H1 (cell line): ENCODE data around the gene DLL4. TPM values are rescaled to one million over a fixed set of nuclear protein-coding genes. Genes with fewer than 3 reads are reported as not detected.

Experiments
- CTCF ChIA-PET: fragments of 300-600 bp; sonication (Branson Sonifier 250); formaldehyde crosslinking; loops from one replicate; lab custom pipeline; 2021; ENCODE audit not compliant: partially characterized antibody; lab: Charles Lee
- POLR2A ChIA-PET: fragments of 300-600 bp; sonication (Branson Sonifier 250); formaldehyde crosslinking; loops from one replicate; lab custom pipeline; 2021; ENCODE audit warnings: inconsistent platforms; ENCODE audit not compliant: partially characterized antibody; lab: Charles Lee
- DNase-seq, 2 experiments: peaks; one replicate each; pipeline versions ENCODE4 v3.0.0 to v3.0.0-alpha.2; 2010 to 2022; ENCODE audit warnings: low spot score in 2 of 2, low read depth in 1 of 2, mixed read lengths in 1 of 2
- FAIRE-seq: peaks from 2 replicates; lab custom pipeline; 2011; peaks lifted over from hg19 to GRCh38; lab: Jason Lieb, UNC
- H2AFZ ChIP-seq: 2 replicates; pipeline ENCODE4 v1.8.1; 2012; ENCODE audit warnings: low read length, inconsistent platforms
- H2AK5ac ChIP-seq: 2 replicates; pipeline ENCODE4 v1.6.1; 2013; ENCODE audit warnings: low read depth, low read length
- H2BK120ac ChIP-seq: replicated peaks from 2 replicates; pipeline ENCODE3; 2013; ENCODE audit warnings: low read depth, low read length, inconsistent platforms
- H2BK12ac ChIP-seq: 2 replicates; pipeline ENCODE4 v1.6.1; 2013; ENCODE audit warnings: low read depth, low read length
- H2BK15ac ChIP-seq: 2 replicates; pipeline ENCODE4 v1.6.1; 2013; ENCODE audit warnings: low read length
- H2BK20ac ChIP-seq: 2 replicates; pipeline ENCODE4 v1.6.1; 2013; ENCODE audit warnings: low read length
- H2BK5ac ChIP-seq: 2 replicates; pipeline ENCODE4 v1.6.1; 2013; ENCODE audit warnings: low read depth, low read length
- H3K14ac ChIP-seq: 2 replicates; pipeline ENCODE4 v1.6.1; 2013; ENCODE audit warnings: inconsistent platforms; ENCODE audit not compliant: insufficient read length
- H3K18ac ChIP-seq: 2 replicates; pipeline ENCODE4 v1.6.1; 2013; ENCODE audit warnings: low read length; ENCODE audit errors: extremely low read depth
- H3K23ac ChIP-seq: 2 replicates; pipeline ENCODE4 v1.6.1; 2013; ENCODE audit warnings: inconsistent platforms; ENCODE audit not compliant: insufficient read length
- H3K23me2 ChIP-seq: 2 replicates; pipeline ENCODE4 v1.6.1; 2013; ENCODE audit warnings: low read depth, low read length
- H3K27ac ChIP-seq: 2 replicates; pipeline ENCODE4 v1.6.1; 2011; ENCODE audit warnings: low read depth, low read length, inconsistent platforms
- H3K27me3 ChIP-seq, 4 experiments: replicated peaks in 1 of 4; 1 replicate in 1 of 4; 2 replicates in 3 of 4; pipeline versions ENCODE4 v1.6.1 to v1.8.1; 2011 to 2013; ENCODE audit warnings: low read length in 3 of 4, mild to moderate bottlenecking in 3 of 4, inconsistent platforms in 2 of 4, mixed read lengths in 2 of 4, moderate library complexity in 1 of 4; ENCODE audit not compliant: control insufficient read depth in 3 of 4, insufficient read depth in 3 of 4; ENCODE audit errors: extremely low read depth in 1 of 4
- H3K36me3 ChIP-seq, 4 experiments: 2 replicates each; pipeline versions ENCODE4 v1.6.1 to v1.8.1; 2011 to 2013; ENCODE audit warnings: mild to moderate bottlenecking in 4 of 4, low read length in 3 of 4, moderate library complexity in 2 of 4, control low read depth in 1 of 4, inconsistent platforms in 1 of 4; ENCODE audit not compliant: insufficient read depth in 4 of 4, control insufficient read depth in 2 of 4
- H3K4ac ChIP-seq: replicated peaks from 2 replicates; pipeline ENCODE3; 2013; ENCODE audit warnings: low read length, low read depth, mixed read lengths, inconsistent platforms; ENCODE audit not compliant: insufficient read length
- H3K4me1 ChIP-seq, 4 experiments: replicated peaks in 1 of 4; 1 replicate in 1 of 4; 2 replicates in 3 of 4; pipeline versions ENCODE4 v1.6.1 to v1.8.1; 2011 to 2013; ENCODE audit warnings: low read length in 3 of 4, inconsistent platforms in 2 of 4, mixed read lengths in 1 of 4; ENCODE audit not compliant: insufficient read depth in 4 of 4, control insufficient read depth in 3 of 4
- H3K4me2 ChIP-seq, 2 experiments: 2 replicates each; pipeline versions ENCODE4 v1.6.1 to v1.8.1; 2011 to 2013; ENCODE audit warnings: low read depth in 2 of 2, low read length in 2 of 2, control low read depth in 1 of 2, inconsistent platforms in 1 of 2, mild to moderate bottlenecking in 1 of 2; ENCODE audit not compliant: insufficient read depth in 1 of 2
- H3K4me3 ChIP-seq, 4 experiments: fragments of 200-600, 300-600 bp in 1 of 4; sonication (generic), shearing (Covaris generic), sonication (Bioruptor Twin) in 1 of 4; 2 replicates each; pipeline versions ENCODE4 v1.5.1 to v1.8.1; 2011 to 2016; ENCODE audit warnings: low read length in 4 of 4, low read depth in 3 of 4, control low read depth in 2 of 4, inconsistent platforms in 2 of 4, mild to moderate bottlenecking in 2 of 4, mixed read lengths in 1 of 4, moderate library complexity in 1 of 4; ENCODE audit not compliant: insufficient read depth in 2 of 4; ENCODE audit errors: extremely low read depth in 1 of 4
- H3K56ac ChIP-seq: replicated peaks from 2 replicates; pipeline ENCODE3; 2013; ENCODE audit warnings: low read depth, mild to moderate bottlenecking, mixed read lengths, low read length, inconsistent platforms; ENCODE audit not compliant: insufficient read length
- H3K79me1 ChIP-seq: 2 replicates; pipeline ENCODE4 v1.6.1; 2013; ENCODE audit warnings: low read depth, low read length, control low read depth
- H3K79me2 ChIP-seq, 2 experiments: 2 replicates each; pipeline versions ENCODE4 v1.6.1 to v1.8.1; 2012 to 2013; ENCODE audit warnings: low read length in 2 of 2, mild to moderate bottlenecking in 2 of 2, inconsistent platforms in 1 of 2; ENCODE audit not compliant: insufficient read depth in 2 of 2, control insufficient read depth in 1 of 2
- H3K9ac ChIP-seq, 4 experiments: replicated peaks in 1 of 4; 1 replicate in 1 of 4; 2 replicates in 3 of 4; pipeline versions ENCODE4 v1.6.1 to v1.8.1; 2011 to 2013; ENCODE audit warnings: low read depth in 3 of 4, low read length in 3 of 4, control low read depth in 2 of 4, mild to moderate bottlenecking in 2 of 4, moderate library complexity in 2 of 4, inconsistent platforms in 1 of 4; ENCODE audit errors: extremely low read depth in 1 of 4
- H3K9me3 ChIP-seq, 2 experiments: 2 replicates each; pipeline versions ENCODE4 v1.6.1 to v1.8.1; 2012 to 2013; ENCODE audit warnings: mild to moderate bottlenecking in 2 of 2, moderate library complexity in 2 of 2, control low read depth in 1 of 2, inconsistent platforms in 1 of 2, low read depth in 1 of 2, low read length in 1 of 2, mixed read lengths in 1 of 2; ENCODE audit not compliant: insufficient read depth in 2 of 2
- H4K20me1 ChIP-seq, 2 experiments: replicated peaks in 1 of 2; 2 replicates each; pipeline versions ENCODE3 to v1.8.1; 2011 to 2013; ENCODE audit warnings: inconsistent platforms in 2 of 2, low read length in 2 of 2, mild to moderate bottlenecking in 1 of 2; ENCODE audit not compliant: insufficient read depth in 2 of 2, control insufficient read depth in 1 of 2
- H4K5ac ChIP-seq: 2 replicates; pipeline ENCODE4 v1.6.1; 2013; ENCODE audit warnings: low read length, low read depth, mixed read lengths, inconsistent platforms; ENCODE audit not compliant: insufficient read length
- H4K8ac ChIP-seq: 2 replicates; pipeline ENCODE4 v1.8.0; 2013; ENCODE audit warnings: mild to moderate bottlenecking, moderate library complexity, low read length, inconsistent platforms; ENCODE audit not compliant: insufficient read depth; ENCODE audit errors: extremely low read depth
- H4K91ac ChIP-seq: replicated peaks from 2 replicates; pipeline ENCODE3; 2013; ENCODE audit warnings: low read length, mixed read lengths, inconsistent platforms; ENCODE audit not compliant: insufficient read length
- ATF3 ChIP-seq: IDR thresholded peaks from 2 replicates; pipeline ENCODE4 v1.6.1; 2011; ENCODE audit warnings: low read depth, mild to moderate bottlenecking, low read length; ENCODE audit not compliant: insufficient read depth
- BACH1 ChIP-seq: IDR thresholded peaks from 2 replicates; pipeline ENCODE4 v1.6.1; 2012; ENCODE audit warnings: low read length, improper control_type of control experiment
- CHD2 ChIP-seq: IDR thresholded peaks from 2 replicates; pipeline ENCODE4 v1.6.1; 2012; ENCODE audit warnings: low read length, improper control_type of control experiment
- HDAC2 ChIP-seq, 2 experiments: fragments of 300-600 bp in 1 of 2; sonication (generic) in 1 of 2; IDR thresholded peaks; 2 replicates each; pipeline ENCODE4 v1.6.1; 2011 to 2012; ENCODE audit warnings: low read depth in 2 of 2, low read length in 2 of 2, mild to moderate bottlenecking in 2 of 2, moderate library complexity in 2 of 2, borderline replicate concordance in 1 of 2, inconsistent platforms in 1 of 2
- JUND ChIP-seq: IDR thresholded peaks from 2 replicates; pipeline ENCODE4 v1.6.1; 2011; ENCODE audit warnings: mild to moderate bottlenecking, improper control_type of control experiment, low read length
- KDM5A ChIP-seq: fragments of 200-600 bp; IDR thresholded peaks from 2 replicates; pipeline ENCODE4 v1.7.1; 2012; ENCODE audit warnings: mild to moderate bottlenecking, low read length, inconsistent platforms, mixed read lengths
- NANOG ChIP-seq: IDR thresholded peaks from 2 replicates; pipeline ENCODE4 v1.6.1; 2011; ENCODE audit warnings: low read length, low read depth, mild to moderate bottlenecking, inconsistent platforms; ENCODE audit not compliant: insufficient read depth, poor library complexity, severe bottlenecking
- RAD21 ChIP-seq, 2 experiments: IDR thresholded peaks in 1 of 2; conservative IDR thresholded peaks in 1 of 2; 2 replicates each; pipeline ENCODE4 v1.6.1; 2011; ENCODE audit warnings: low read depth in 2 of 2, low read length in 2 of 2, improper control_type of control experiment in 1 of 2, inconsistent platforms in 1 of 2, mild to moderate bottlenecking in 1 of 2, moderate library complexity in 1 of 2
- RNF2 ChIP-seq: fragments of 200-900, 300-1000 bp; sonication (generic); IDR thresholded peaks from 2 replicates; pipeline ENCODE4 v1.7.1; 2016; ENCODE audit warnings: borderline replicate concordance, low read depth, mild to moderate bottlenecking, antibody characterized with exemption, low read length; ENCODE audit not compliant: poor library complexity, severe bottlenecking; ENCODE audit errors: missing control alignments
- SRF ChIP-seq: IDR thresholded peaks from 2 replicates; pipeline ENCODE4 v1.6.1; 2011; ENCODE audit warnings: mild to moderate bottlenecking, low read depth, low read length, moderate library complexity
- TBP ChIP-seq: IDR thresholded peaks from 2 replicates; pipeline ENCODE4 v1.6.1; 2011; ENCODE audit warnings: low read depth, low read length, improper control_type of control experiment
- WGBS, 2 experiments: shearing (Covaris generic) in 1 of 2; methylation state at CpG; one replicate each; pipeline versions ENCODE4 v1.1.6 to v1.1.7; 2013 to 2015; ENCODE audit warnings: low lambda C conversion rate in 2 of 2, mixed read lengths in 2 of 2, inconsistent platforms in 1 of 2, low coverage in 1 of 2, missing lambda C conversion rate in 1 of 2; ENCODE audit not compliant: insufficient replicate concordance in 2 of 2, insufficient coverage in 1 of 2, insufficient read length in 1 of 2; ENCODE audit errors: extremely low coverage in 1 of 2, missing lambda C conversion rate in 1 of 2; 5-methylcytosine and 5-hydroxymethylcytosine counted together
- polyA plus RNA-seq, 7 experiments: library from polyadenylated mRNA; depleted of rRNA in 3 of 7; stranded (reverse) in 5 of 7; unstranded in 2 of 7; fragments of >200 nt in 5 of 7; fragments of 200-250 nt in 2 of 7; gene quantifications; 1 replicate in 5 of 7; 2 replicates in 1 of 7; 4 replicates in 1 of 7; pipeline versions ENCODE4 v1.2.1 to v1.2.3, GENCODE V29; 2011 to 2013; ENCODE audit warnings: missing spikeins in 2 of 7, mixed read lengths in 2 of 7
- total RNA-seq: library from RNA; stranded (reverse); fragmentation: NEBNext Ultra II Directional; extraction: Animal tissue kit (Norgen Biotek cat#: 25700); gene quantifications from 2 replicates; pipeline ENCODE4 v1.2.1, GENCODE V29; 2021

Gene DLL4
- total and polyA plus RNA-seq, 2 of the 8 experiments (the other 6 are each of a cell fraction or from before 2014, with no cell fraction given), result 0.23 to 0.60 TPM

GRCh38 chr15:40985541-40986330, 56.6 kb downstream of the DLL4 start:
- no peak overlapping the region for H3K4ac ChIP-seq
- no peak overlapping the region for H2BK15ac ChIP-seq
- H2BK120ac ChIP-seq, result no peak overlapping the region
- H2BK20ac ChIP-seq, result no peak overlapping the region
- H2AFZ ChIP-seq, result no peak overlapping the region
- H3K27me3 ChIP-seq, result no peaks in the 10 kb centered on the region
- H4K20me1 ChIP-seq, result peaks cover 0 to 4% of the 10 kb centered on the region in 2 experiments
- no peak overlapping the region for H4K8ac ChIP-seq
- H3K27ac ChIP-seq, result no peak overlapping the region
- TF ChIP-seq SRF (no peak), HDAC2 (IDR thresholded peaks at IDR 0.05; ENCODE audit: borderline replicate concordance in 1 of 2, low read depth in 2 of 2, low read length in 2 of 2) (no peak), NANOG (no peak), ATF3 (no peak), TBP (no peak), KDM5A (no peak), CHD2 (no peak), RNF2 (no peak), JUND (no peak), BACH1 (no peak), RAD21 (IDR thresholded peaks at IDR 0.05 in 1 of 2, conservative IDR thresholded peaks at IDR 0.05 in 1 of 2; ENCODE audit: low read depth in 2 of 2, low read length in 2 of 2) (no peak)
- H3K14ac ChIP-seq, result no peak overlapping the region
- 96% methylated on average over 6 of the region's 6 CpGs; no CpG with 5 or more reads in 1 of the 2 experiments for WGBS, 2 experiments
- H3K79me1 ChIP-seq, result no peaks in the 10 kb centered on the region; the same call in 1 of the 2 replicates
- no peak overlapping the region for H4K91ac ChIP-seq
- no peak overlapping the region for H2AK5ac ChIP-seq
- peaks cover 34 to 70% (median 58%) of the 10 kb centered on the region in 4 experiments for H3K36me3 ChIP-seq
- no peak overlapping the region for H3K9ac ChIP-seq
- H3K56ac ChIP-seq, result no peak overlapping the region
- no peak overlapping the region for H3K4me3 ChIP-seq
- no peak overlapping the region for H3K23ac ChIP-seq
- no peak overlapping the region for H2BK12ac ChIP-seq
- H3K4me1 ChIP-seq, result no peaks in the 10 kb centered on the region
- no peak overlapping the region for H4K5ac ChIP-seq
- H3K23me2 ChIP-seq, result no peaks in the 10 kb centered on the region
- no peaks in the 10 kb centered on the region for H3K79me2 ChIP-seq
- CTCF ChIA-PET, result interaction anchor here (1.1 to 2.2 kb wide), 3 partner anchors 10 to 37 kb away, joined by 3 to 7 read pairs (median 4); no protein-coding TSS in a partner anchor
- no peak for FAIRE-seq
- no peak overlapping the region for H3K4me2 ChIP-seq
- POLR2A ChIA-PET, result interaction anchor here (0.6 kb wide), 1 partner anchor 12 kb away, joined by 3 read pairs; no protein-coding TSS in a partner anchor
- H3K9me3 ChIP-seq, result no peaks in the 10 kb centered on the region
- DNase-seq, result no peak
- no peak overlapping the region for H3K18ac ChIP-seq
- H2BK5ac ChIP-seq, result no peak overlapping the region
